GM12878 (cell line): ENCODE results near the gene EFHD2. TPM values are rescaled to one million over a fixed set of nuclear protein-coding genes. Genes with fewer than 3 reads are reported as not detected.

ENCODE experiments used
- ATAC-seq: fragments of 200-7000 bp; cut with Tn5 transposase; 3 replicates; pipeline ENCODE4 v1.9.1; 2020; ENCODE audit warnings: mild to moderate bottlenecking, moderate library complexity
- BruUV-seq: library from RNA; stranded (reverse); fragments of 400-500 nt; replicated peaks from 2 replicates; lab custom pipeline; 2021; lab: Mats Ljungman, UMichigan
- CTCF ChIA-PET: fragments of 300-600 bp; sonication (Branson Sonifier 250); formaldehyde crosslinking; extraction: SDS; loops from one replicate; lab custom pipeline; 2021; ENCODE audit warnings: inconsistent platforms; lab: Yijun Ruan, JAX
- POLR2A ChIA-PET: fragments of 350-600 bp; formaldehyde crosslinking; extraction: SDS; loops from one replicate; lab custom pipeline; 2021; ENCODE audit warnings: inconsistent platforms; lab: Charles Lee
- RAD21 ChIA-PET: fragments of 300-600 bp; sonication (Branson Sonifier 250); formaldehyde crosslinking; loops from one replicate; lab custom pipeline; 2023; ENCODE audit warnings: antibody characterized with exemption; ENCODE audit not compliant: unreplicated experiment; lab: Charles Lee
- SMC1A ChIA-PET: fragments of 300-600 bp; sonication (Branson Sonifier 250); formaldehyde crosslinking; loops from one replicate; lab custom pipeline; 2023; ENCODE audit not compliant: unreplicated experiment, uncharacterized antibody; lab: Charles Lee
- DNase-seq: peaks from one replicate; pipeline ENCODE4 v3.0.0-alpha.2; 2011; ENCODE audit warnings: low read depth, low spot score
- FAIRE-seq: peaks from 3 replicates; lab custom pipeline; 2011; peaks lifted over from hg19 to GRCh38; lab: Jason Lieb, UNC
- H2AFZ ChIP-seq: 2 replicates; pipeline ENCODE4 v1.6.0; 2011; ENCODE audit warnings: low read depth, low read length, control low read depth; ENCODE audit not compliant: control insufficient read depth
- H3K27ac ChIP-seq: 2 replicates; pipeline ENCODE4 v1.5.1; 2011; ENCODE audit warnings: control low read depth; ENCODE audit not compliant: control insufficient read depth, insufficient read depth
- H3K27me3 ChIP-seq, 2 experiments: replicated peaks in 1 of 2; 2 replicates each; pipeline versions ENCODE4 v1.6.0 to v1.6.1; 2011; ENCODE audit warnings: low read length in 1 of 2; ENCODE audit not compliant: control insufficient read depth in 2 of 2, insufficient read depth in 2 of 2
- H3K36me3 ChIP-seq, 2 experiments: 2 replicates each; pipeline ENCODE4 v1.5.1; 2011; ENCODE audit warnings: low read length in 1 of 2; ENCODE audit not compliant: control insufficient read depth in 2 of 2, insufficient read depth in 2 of 2
- H3K4me1 ChIP-seq: 2 replicates; pipeline ENCODE4 v1.6.1; 2011; ENCODE audit warnings: mild to moderate bottlenecking, low read length, moderate library complexity, mixed read lengths; ENCODE audit not compliant: control insufficient read depth, insufficient read depth
- H3K4me2 ChIP-seq: 2 replicates; pipeline ENCODE4 v1.6.0; 2011; ENCODE audit warnings: control low read depth; ENCODE audit not compliant: control insufficient read depth, insufficient read depth
- H3K4me3 ChIP-seq: fragments of 200-600 bp; sonication (generic); 2 replicates; pipeline ENCODE4 v1.5.1; 2016
- H3K79me2 ChIP-seq: 2 replicates; pipeline ENCODE4 v1.6.0; 2011; ENCODE audit warnings: low read length; ENCODE audit not compliant: control insufficient read depth, insufficient read depth
- H3K9ac ChIP-seq: 2 replicates; pipeline ENCODE4 v1.8.0; 2011; ENCODE audit warnings: low read length, control low read depth, mixed read lengths; ENCODE audit not compliant: control insufficient read depth, insufficient read depth
- H3K9me3 ChIP-seq: replicated peaks from 3 replicates; pipeline ENCODE4 v1.5.1; 2011; ENCODE audit warnings: mild to moderate bottlenecking, low read length; ENCODE audit not compliant: control insufficient read depth, insufficient read depth
- H4K20me1 ChIP-seq: 2 replicates; pipeline ENCODE4 v1.6.0; 2011; ENCODE audit not compliant: control insufficient read depth, insufficient read depth
- CREB1 ChIP-seq: IDR thresholded peaks from 2 replicates; pipeline ENCODE4 v1.6.1; 2012; ENCODE audit warnings: low read depth, mild to moderate bottlenecking, inconsistent platforms
- DPF2 ChIP-seq: fragments of 450-650 bp; IDR thresholded peaks from 2 replicates; pipeline ENCODE4 v1.6.1; 2017; ENCODE audit warnings: mild to moderate bottlenecking
- FOXM1 ChIP-seq: IDR thresholded peaks from 2 replicates; pipeline ENCODE4 v1.6.1; 2012; ENCODE audit warnings: low read depth, mild to moderate bottlenecking, inconsistent platforms, low read length, moderate library complexity
- RAD21 ChIP-seq: IDR thresholded peaks from 2 replicates; pipeline ENCODE4 v1.6.1; 2011; ENCODE audit warnings: mild to moderate bottlenecking, low read depth, low read length, moderate library complexity; ENCODE audit not compliant: insufficient read depth
- ZNF24 ChIP-seq: fragments of 450-650 bp; IDR thresholded peaks from 2 replicates; pipeline ENCODE4 v1.6.1; 2017; ENCODE audit warnings: antibody characterized with exemption, mild to moderate bottlenecking
- WGBS: methylation state at CpG from one replicate; pipeline ENCODE4 v1.1.6; 2016; ENCODE audit warnings: low lambda C conversion rate; ENCODE audit not compliant: insufficient replicate concordance, insufficient coverage; ENCODE audit errors: missing lambda C conversion rate; 5-methylcytosine and 5-hydroxymethylcytosine counted together
- in situ Hi-C: fragments of 300-500 bp; cut with MboI; formaldehyde crosslinking; loops from 9 replicates; pipeline ENCODE4 v1.14.3; 2018; ENCODE audit warnings: mixed read lengths
- intact Hi-C: fragments of 100-400 bp; cut with micrococcal nuclease; formaldehyde crosslinking; loops from one replicate; pipeline ENCODE4 v1.14.2; 2022; ENCODE audit not compliant: unreplicated experiment
- polyA plus RNA-seq, 11 experiments: library from polyadenylated mRNA; depleted of rRNA in 4 of 11; unstranded in 6 of 11; stranded (reverse) in 5 of 11; fragments of >200 nt; fragmentation: Nextera tagmentation in 4 of 11; fragmentation: Illumina TruSeq in 1 of 11; extraction: Ambion mirVana in 4 of 11; extraction: Trizol in 1 of 11; gene quantifications; 1 replicate in 1 of 11; 2 replicates in 10 of 11; pipeline versions ENCODE4 v1.2.1 to v1.2.3, GENCODE V29; 2011 to 2016; ENCODE audit warnings: inconsistent platforms in 2 of 11, missing spikeins in 2 of 11, low read depth in 1 of 11
- total RNA-seq, 4 experiments: library from RNA; depleted of rRNA in 3 of 4; stranded (reverse); fragments of >200 nt in 3 of 4; fragmentation: Illumina TruSeq in 1 of 4; extraction: Trizol in 1 of 4; gene quantifications; 2 replicates each; pipeline versions ENCODE4 v1.2.1 to v1.2.3, GENCODE V29; 2013 to 2021
- TF ChIP-seq, protein P1 (sequence below): fragments of 450-650 bp; IDR thresholded peaks from 2 replicates; pipeline ENCODE4 v1.6.1; 2017; ENCODE audit warnings: mild to moderate bottlenecking, moderate library complexity

The EFHD2 gene
- total and polyA plus RNA-seq, 10 of the 15 experiments (the other 5 are each of a cell fraction or from before 2014, with no cell fraction given), result 4.0 to 114 (median 66.1) TPM

DNA sequence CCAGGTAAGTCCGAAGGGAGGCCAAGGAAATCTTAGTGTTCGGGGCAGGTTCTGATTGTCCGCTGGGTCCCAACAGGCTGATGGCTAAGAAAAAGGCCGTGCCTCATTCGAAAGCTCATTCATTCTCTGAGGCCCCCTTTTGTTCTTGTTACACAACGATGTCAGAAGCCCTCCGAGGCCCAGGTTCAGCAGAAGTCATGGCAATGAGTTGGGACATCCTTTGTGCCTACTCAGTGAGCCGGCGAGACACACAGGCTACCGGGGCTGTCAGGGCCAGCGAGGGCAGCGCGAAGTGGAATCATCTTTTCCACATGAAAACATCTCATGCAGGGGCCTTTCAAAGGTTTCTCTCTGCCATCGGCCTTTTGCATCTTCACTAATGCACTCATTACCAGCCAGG, 49.0 kb upstream of the EFHD2 start:
- Histone ChIP-seq H3K4me2 (no peak overlapping the region), H4K20me1 (no peaks in the 10 kb centered on the region), H2AFZ (no peak overlapping the region), H3K9me3 (no peaks in the 10 kb centered on the region), H3K27ac (no peak overlapping the region), H3K79me2 (no peaks in the 10 kb centered on the region), H3K36me3 (no peaks in the 10 kb centered on the region), H3K9ac (no peak overlapping the region), H3K27me3 (no peaks in the 10 kb centered on the region), H3K4me1 (peaks cover 3% of the 10 kb centered on the region), H3K4me3 (no peak overlapping the region)
- no peak for DNase-seq
- 60% methylated on average over 14 of the region's 14 CpGs for WGBS
- POLR2A ChIA-PET, result no interaction called here
- in situ Hi-C loops (no loop called here), intact Hi-C loops (no loop called here)
- ATAC-seq, result no peak
- RAD21 ChIA-PET, result no interaction called here
- SMC1A ChIA-PET, result interaction anchor here (1.1 to 1.8 kb wide), 4 partner anchors 16 to 72 kb away, joined by 3 to 6 read pairs (median 4); no protein-coding TSS in a partner anchor
- CTCF ChIA-PET, result interaction anchor here (1.5 kb wide), 1 partner anchor 37 kb away, joined by 4 read pairs; no protein-coding TSS in a partner anchor
- no peak for TF ChIP-seq CREB1
- TF ChIP-seq, protein P1, sequence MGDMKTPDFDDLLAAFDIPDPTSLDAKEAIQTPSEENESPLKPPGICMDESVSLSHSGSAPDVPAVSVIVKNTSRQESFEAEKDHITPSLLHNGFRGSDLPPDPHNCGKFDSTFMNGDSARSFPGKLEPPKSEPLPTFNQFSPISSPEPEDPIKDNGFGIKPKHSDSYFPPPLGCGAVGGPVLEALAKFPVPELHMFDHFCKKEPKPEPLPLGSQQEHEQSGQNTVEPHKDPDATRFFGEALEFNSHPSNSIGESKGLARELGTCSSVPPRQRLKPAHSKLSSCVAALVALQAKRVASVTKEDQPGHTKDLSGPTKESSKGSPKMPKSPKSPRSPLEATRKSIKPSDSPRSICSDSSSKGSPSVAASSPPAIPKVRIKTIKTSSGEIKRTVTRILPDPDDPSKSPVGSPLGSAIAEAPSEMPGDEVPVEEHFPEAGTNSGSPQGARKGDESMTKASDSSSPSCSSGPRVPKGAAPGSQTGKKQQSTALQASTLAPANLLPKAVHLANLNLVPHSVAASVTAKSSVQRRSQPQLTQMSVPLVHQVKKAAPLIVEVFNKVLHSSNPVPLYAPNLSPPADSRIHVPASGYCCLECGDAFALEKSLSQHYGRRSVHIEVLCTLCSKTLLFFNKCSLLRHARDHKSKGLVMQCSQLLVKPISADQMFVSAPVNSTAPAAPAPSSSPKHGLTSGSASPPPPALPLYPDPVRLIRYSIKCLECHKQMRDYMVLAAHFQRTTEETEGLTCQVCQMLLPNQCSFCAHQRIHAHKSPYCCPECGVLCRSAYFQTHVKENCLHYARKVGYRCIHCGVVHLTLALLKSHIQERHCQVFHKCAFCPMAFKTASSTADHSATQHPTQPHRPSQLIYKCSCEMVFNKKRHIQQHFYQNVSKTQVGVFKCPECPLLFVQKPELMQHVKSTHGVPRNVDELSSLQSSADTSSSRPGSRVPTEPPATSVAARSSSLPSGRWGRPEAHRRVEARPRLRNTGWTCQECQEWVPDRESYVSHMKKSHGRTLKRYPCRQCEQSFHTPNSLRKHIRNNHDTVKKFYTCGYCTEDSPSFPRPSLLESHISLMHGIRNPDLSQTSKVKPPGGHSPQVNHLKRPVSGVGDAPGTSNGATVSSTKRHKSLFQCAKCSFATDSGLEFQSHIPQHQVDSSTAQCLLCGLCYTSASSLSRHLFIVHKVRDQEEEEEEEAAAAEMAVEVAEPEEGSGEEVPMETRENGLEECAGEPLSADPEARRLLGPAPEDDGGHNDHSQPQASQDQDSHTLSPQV, result no peak
- no peak for TF ChIP-seq RAD21
- no peak for TF ChIP-seq FOXM1
- no peak for TF ChIP-seq DPF2
- TF ChIP-seq ZNF24, result no peak
- FAIRE-seq, result no peak
- BruUV-seq, result no TSS peak
